GM19025 (cell line): ENCODE results near the gene PCDH11X.
A peak's percentile ranks its signal among the peaks of the same experiment; 100 is the strongest.
"Not testable (repeated sequence)": the region's sequence is repeated elsewhere in the genome, so short reads cannot be mapped to it uniquely, and the experiment has no call there.

Experiments
- ATAC-seq: cut with Tn5 transposase; IDR thresholded peaks from one replicate; pipeline ENCODE4 v1.9.1; 2021; ENCODE audit warnings: mild to moderate bottlenecking, low read depth, moderate library complexity; ENCODE audit not compliant: unreplicated experiment

The PCDH11X gene, protein sequence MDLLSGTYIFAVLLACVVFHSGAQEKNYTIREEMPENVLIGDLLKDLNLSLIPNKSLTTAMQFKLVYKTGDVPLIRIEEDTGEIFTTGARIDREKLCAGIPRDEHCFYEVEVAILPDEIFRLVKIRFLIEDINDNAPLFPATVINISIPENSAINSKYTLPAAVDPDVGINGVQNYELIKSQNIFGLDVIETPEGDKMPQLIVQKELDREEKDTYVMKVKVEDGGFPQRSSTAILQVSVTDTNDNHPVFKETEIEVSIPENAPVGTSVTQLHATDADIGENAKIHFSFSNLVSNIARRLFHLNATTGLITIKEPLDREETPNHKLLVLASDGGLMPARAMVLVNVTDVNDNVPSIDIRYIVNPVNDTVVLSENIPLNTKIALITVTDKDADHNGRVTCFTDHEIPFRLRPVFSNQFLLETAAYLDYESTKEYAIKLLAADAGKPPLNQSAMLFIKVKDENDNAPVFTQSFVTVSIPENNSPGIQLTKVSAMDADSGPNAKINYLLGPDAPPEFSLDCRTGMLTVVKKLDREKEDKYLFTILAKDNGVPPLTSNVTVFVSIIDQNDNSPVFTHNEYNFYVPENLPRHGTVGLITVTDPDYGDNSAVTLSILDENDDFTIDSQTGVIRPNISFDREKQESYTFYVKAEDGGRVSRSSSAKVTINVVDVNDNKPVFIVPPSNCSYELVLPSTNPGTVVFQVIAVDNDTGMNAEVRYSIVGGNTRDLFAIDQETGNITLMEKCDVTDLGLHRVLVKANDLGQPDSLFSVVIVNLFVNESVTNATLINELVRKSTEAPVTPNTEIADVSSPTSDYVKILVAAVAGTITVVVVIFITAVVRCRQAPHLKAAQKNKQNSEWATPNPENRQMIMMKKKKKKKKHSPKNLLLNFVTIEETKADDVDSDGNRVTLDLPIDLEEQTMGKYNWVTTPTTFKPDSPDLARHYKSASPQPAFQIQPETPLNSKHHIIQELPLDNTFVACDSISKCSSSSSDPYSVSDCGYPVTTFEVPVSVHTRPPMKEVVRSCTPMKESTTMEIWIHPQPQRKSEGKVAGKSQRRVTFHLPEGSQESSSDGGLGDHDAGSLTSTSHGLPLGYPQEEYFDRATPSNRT (N-terminal part only)

GRCh38 chrX:91779135-91779534 lies at the start of gene PCDH11X:
Gene PCDH11X (plus strand): TSS chrX:91779375. CDS start chrX:91835505, 56,130 bp downstream.
- ATAC-seq = not testable (repeated sequence)

- ATAC-seq = not testable (repeated sequence)
Measured at GRCh38 chrX:91747446-91747845, 31.7 kb upstream of the PCDH11X start.

GRCh38 chrX:91753022-91753421 lies 26.2 kb upstream of the PCDH11X start:
- not testable (repeated sequence) for ATAC-seq

GRCh38 chrX:91770619-91771488 lies 8.3 kb upstream of the PCDH11X start:
- ATAC-seq = peak; percentile 99

DNA sequence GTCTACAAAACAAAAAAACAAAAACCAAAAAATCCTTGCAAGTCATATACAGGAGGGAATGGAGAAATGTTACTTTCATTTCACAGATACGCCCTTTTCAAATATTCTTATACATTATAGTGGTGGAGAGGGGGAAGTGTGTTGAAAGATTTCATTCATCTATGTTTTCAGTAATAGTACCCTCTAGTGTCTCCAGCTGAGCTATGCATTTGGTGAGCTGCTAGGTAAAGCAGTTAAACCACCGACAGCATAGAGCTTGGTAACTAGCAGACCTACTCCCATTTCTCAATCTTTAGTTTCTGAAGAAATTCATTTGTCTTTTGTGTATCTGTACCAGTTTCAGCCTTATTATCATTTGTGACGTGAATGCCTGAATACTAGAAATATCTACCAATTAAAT lies 5.2 kb upstream of the PCDH11X start:
- not testable (repeated sequence) for ATAC-seq

- ATAC-seq = not testable (repeated sequence)
Measured at GRCh38 chrX:91780008-91780407, 833 bp downstream of the PCDH11X start.

GRCh38 chrX:91780698-91781097 lies 1.5 kb downstream of the PCDH11X start:
- not testable (repeated sequence) for ATAC-seq

DNA sequence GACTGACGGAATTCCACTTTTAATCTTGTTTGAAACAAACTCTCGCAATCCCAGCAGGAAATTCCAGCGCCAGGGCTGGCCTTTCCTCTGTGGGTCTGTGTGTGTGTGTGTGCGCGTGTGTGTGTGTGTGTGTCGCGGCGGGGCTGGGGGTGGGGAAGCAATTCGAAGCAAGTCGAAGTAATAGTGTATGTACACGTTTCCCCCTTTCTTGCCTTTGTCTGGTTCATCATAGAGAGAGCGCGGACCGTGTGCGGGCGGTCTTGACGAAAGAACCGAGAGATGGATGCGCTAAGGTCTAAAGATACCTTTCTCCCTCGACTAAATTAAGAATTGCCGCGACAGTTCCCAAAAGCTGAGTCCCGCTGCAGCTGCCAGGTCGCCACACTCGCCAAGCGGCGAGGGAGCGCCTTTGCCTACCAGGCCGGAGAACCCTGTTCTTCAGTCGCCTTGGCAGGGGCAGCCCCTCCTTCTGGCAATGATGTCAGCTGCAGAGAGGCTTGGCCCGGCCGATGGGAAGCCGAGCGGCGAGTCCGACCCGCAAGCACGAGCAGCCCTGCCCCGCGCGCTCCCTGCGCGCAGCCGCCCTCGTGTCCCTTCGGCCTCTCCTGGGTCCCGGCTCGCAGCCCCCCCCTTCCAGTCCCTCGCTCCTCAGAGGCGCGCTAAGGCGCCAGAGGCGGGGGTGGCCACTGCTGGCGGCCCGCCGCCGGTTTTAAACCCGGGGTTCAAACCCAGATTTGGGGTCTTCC lies 2.6 kb downstream of the PCDH11X start:
- not testable (repeated sequence) for ATAC-seq

- not testable (repeated sequence) for ATAC-seq
Measured at GRCh38 chrX:91782825-91783224, 3.6 kb downstream of the PCDH11X start.

DNA sequence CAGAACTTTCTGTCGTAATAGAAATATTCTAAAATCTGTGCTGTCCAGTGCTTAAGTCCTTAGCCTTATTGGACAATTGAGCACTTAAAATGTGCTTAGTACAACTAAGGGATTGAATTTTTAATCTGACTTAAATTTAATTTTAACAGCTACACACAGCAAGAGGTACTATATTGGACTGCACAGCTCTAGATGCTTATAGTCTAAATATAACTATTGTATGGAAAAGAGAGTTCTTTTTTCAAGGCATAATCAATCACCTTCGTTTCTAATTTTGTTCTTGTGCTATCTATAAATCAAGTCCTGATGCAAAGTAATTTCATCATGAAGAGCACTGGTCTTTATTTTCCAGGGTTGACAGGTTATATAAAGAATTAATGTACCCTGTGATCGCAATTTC lies 38.4 kb downstream of the PCDH11X start:
- ATAC-seq = not testable (repeated sequence)

DNA sequence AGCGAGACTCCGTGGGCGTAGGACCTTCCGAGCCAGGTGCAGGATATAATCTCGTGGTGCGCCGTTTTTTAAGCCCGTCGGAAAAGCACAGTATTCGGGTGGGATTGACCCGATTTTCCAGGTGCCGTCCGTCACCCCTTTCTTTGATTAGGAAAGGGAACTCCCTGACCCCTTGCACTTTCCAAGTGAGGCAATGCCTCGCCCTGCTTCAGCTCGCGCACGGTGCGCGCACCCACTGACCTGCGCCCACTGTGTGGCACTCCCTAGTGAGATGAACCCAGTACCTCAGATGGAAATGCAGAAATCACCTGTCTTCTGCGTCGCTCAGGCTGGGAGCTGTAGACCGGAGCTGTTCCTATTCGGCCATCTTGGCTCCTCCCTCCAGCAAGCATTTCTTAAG lies 46.1 kb downstream of the PCDH11X start:
- not testable (repeated sequence) for ATAC-seq
